Measurements from ENCODE around the gene DHDDS.
"Not testable (repeated sequence)": the region's sequence is repeated elsewhere in the genome, so short reads cannot be mapped to it uniquely, and the experiment has no call there.

Gene DHDDS

GRCh38 chr1:26431979-26432695, at the start of gene DHDDS:
TSS of gene DHDDS (plus strand) at chr1:26432321. CDS start at chr1:26432946, 625 bp downstream.
- peak; percentile 100 for DNase-seq (ENCODE audit: low read depth)
- Histone ChIP-seq H3K27me3 (replicated peaks; ENCODE audit: control insufficient read depth, insufficient read depth, low read length) (no peaks in the 10 kb centered on the region), H3K9me3 (ENCODE audit: control insufficient read depth, low read length) (no peaks in the 10 kb centered on the region), H3K36me3 (ENCODE audit: control insufficient read depth, insufficient read depth, low read length, severe bottlenecking) (peaks cover 20% of the 10 kb centered on the region), H3K9ac (ENCODE audit: low read length) (peak within 1 kb of the TSS; percentile 94), H3K4me3 (ENCODE audit: low read length) (peak within 1 kb of the TSS; percentile 98), H3K4me1 (ENCODE audit: control insufficient read depth, insufficient read depth, low read length) (peaks cover 44% of the 10 kb centered on the region)

GRCh38 chr1:26384076-26384475, 48.0 kb upstream of the DHDDS start:
- Histone ChIP-seq H3K4me3 (ENCODE audit: low read length) (no peak overlapping the region), H3K9ac (ENCODE audit: low read length) (no peak overlapping the region), H3K36me3 (ENCODE audit: control insufficient read depth, insufficient read depth, low read length, severe bottlenecking) (no peaks in the 10 kb centered on the region), H3K4me1 (ENCODE audit: control insufficient read depth, insufficient read depth, low read length) (peaks cover 11% of the 10 kb centered on the region), H3K27me3 (replicated peaks; ENCODE audit: control insufficient read depth, insufficient read depth, low read length) (no peaks in the 10 kb centered on the region), H3K9me3 (ENCODE audit: control insufficient read depth, low read length) (no peaks in the 10 kb centered on the region)
- no peak for DNase-seq (ENCODE audit: low read depth)

- not testable (repeated sequence) for H3K4me3 ChIP-seq (ENCODE audit: low read length); H3K27me3 ChIP-seq (replicated peaks; ENCODE audit: control insufficient read depth, insufficient read depth, low read length); DNase-seq (ENCODE audit: low read depth); H3K9ac ChIP-seq (ENCODE audit: low read length); H3K36me3 ChIP-seq (ENCODE audit: control insufficient read depth, insufficient read depth, low read length, severe bottlenecking); H3K9me3 ChIP-seq (ENCODE audit: control insufficient read depth, low read length)
- peaks cover 12% of the 10 kb centered on the region for H3K4me1 ChIP-seq (ENCODE audit: control insufficient read depth, insufficient read depth, low read length)
Measured at GRCh38 chr1:26385063-26385462, 47.1 kb upstream of the DHDDS start.

GRCh38 chr1:26387447-26387846, 44.7 kb upstream of the DHDDS start:
- DNase-seq (ENCODE audit: low read depth) = no peak

GRCh38 chr1:26388791-26389445, 43.2 kb upstream of the DHDDS start:
- Histone ChIP-seq H3K4me3 (ENCODE audit: low read length) (no peak overlapping the region), H3K9ac (ENCODE audit: low read length) (no peak overlapping the region), H3K36me3 (ENCODE audit: control insufficient read depth, insufficient read depth, low read length, severe bottlenecking) (no peaks in the 10 kb centered on the region), H3K4me1 (ENCODE audit: control insufficient read depth, insufficient read depth, low read length) (peaks cover 12% of the 10 kb centered on the region), H3K27me3 (replicated peaks; ENCODE audit: control insufficient read depth, insufficient read depth, low read length) (no peaks in the 10 kb centered on the region), H3K9me3 (ENCODE audit: control insufficient read depth, low read length) (no peaks in the 10 kb centered on the region)
- DNase-seq (ENCODE audit: low read depth) = no peak

More at GRCh38 chr1:26387447-26387846, 44.7 kb upstream of the DHDDS start:
- no peaks in the 10 kb centered on the region for H3K27me3 ChIP-seq (replicated peaks; ENCODE audit: control insufficient read depth, insufficient read depth, low read length)
- H3K9me3 ChIP-seq (ENCODE audit: control insufficient read depth, low read length) = no peaks in the 10 kb centered on the region
- peaks cover 12% of the 10 kb centered on the region for H3K4me1 ChIP-seq (ENCODE audit: control insufficient read depth, insufficient read depth, low read length)
- H3K9ac ChIP-seq (ENCODE audit: low read length) = no peak overlapping the region
- no peak overlapping the region for H3K4me3 ChIP-seq (ENCODE audit: low read length)
- no peaks in the 10 kb centered on the region for H3K36me3 ChIP-seq (ENCODE audit: control insufficient read depth, insufficient read depth, low read length, severe bottlenecking)

- DNase-seq (ENCODE audit: low read depth) = no peak
- H3K9ac ChIP-seq (ENCODE audit: low read length) = no peak overlapping the region
- H3K4me1 ChIP-seq (ENCODE audit: control insufficient read depth, insufficient read depth, low read length) = peaks cover 12% of the 10 kb centered on the region
- no peaks in the 10 kb centered on the region for H3K36me3 ChIP-seq (ENCODE audit: control insufficient read depth, insufficient read depth, low read length, severe bottlenecking)
- H3K4me3 ChIP-seq (ENCODE audit: low read length) = no peak overlapping the region
- H3K9me3 ChIP-seq (ENCODE audit: control insufficient read depth, low read length) = no peaks in the 10 kb centered on the region
- no peaks in the 10 kb centered on the region for H3K27me3 ChIP-seq (replicated peaks; ENCODE audit: control insufficient read depth, insufficient read depth, low read length)
Measured at GRCh38 chr1:26389604-26390247, 42.4 kb upstream of the DHDDS start.

- Histone ChIP-seq H3K36me3 (ENCODE audit: control insufficient read depth, insufficient read depth, low read length, severe bottlenecking) (no peaks in the 10 kb centered on the region), H3K27me3 (replicated peaks; ENCODE audit: control insufficient read depth, insufficient read depth, low read length) (no peaks in the 10 kb centered on the region), H3K4me3 (ENCODE audit: low read length) (no peak overlapping the region), H3K9me3 (ENCODE audit: control insufficient read depth, low read length) (no peaks in the 10 kb centered on the region), H3K4me1 (ENCODE audit: control insufficient read depth, insufficient read depth, low read length) (peaks cover 5% of the 10 kb centered on the region), H3K9ac (ENCODE audit: low read length) (no peak overlapping the region)
- DNase-seq (ENCODE audit: low read depth) = peak; percentile 56
Measured at GRCh38 chr1:26391450-26391849, 40.7 kb upstream of the DHDDS start.

GRCh38 chr1:26395754-26396153, 36.4 kb upstream of the DHDDS start:
- Histone ChIP-seq H3K27me3 (replicated peaks; ENCODE audit: control insufficient read depth, insufficient read depth, low read length) (no peaks in the 10 kb centered on the region), H3K36me3 (ENCODE audit: control insufficient read depth, insufficient read depth, low read length, severe bottlenecking) (no peaks in the 10 kb centered on the region)

GRCh38 chr1:26399034-26399433, 33.1 kb upstream of the DHDDS start:
- Histone ChIP-seq H3K9me3 (ENCODE audit: control insufficient read depth, low read length) (no peaks in the 10 kb centered on the region), H3K36me3 (ENCODE audit: control insufficient read depth, insufficient read depth, low read length, severe bottlenecking) (no peaks in the 10 kb centered on the region), H3K27me3 (replicated peaks; ENCODE audit: control insufficient read depth, insufficient read depth, low read length) (peaks cover 19% of the 10 kb centered on the region), H3K9ac (ENCODE audit: low read length) (no peak overlapping the region), H3K4me3 (ENCODE audit: low read length) (no peak overlapping the region), H3K4me1 (ENCODE audit: control insufficient read depth, insufficient read depth, low read length) (no peaks in the 10 kb centered on the region)
- DNase-seq (ENCODE audit: low read depth) = no peak

More at GRCh38 chr1:26395754-26396153, 36.4 kb upstream of the DHDDS start:
- no peak for DNase-seq (ENCODE audit: low read depth)
- H3K9me3 ChIP-seq (ENCODE audit: control insufficient read depth, low read length) = no peaks in the 10 kb centered on the region
- no peak overlapping the region for H3K4me3 ChIP-seq (ENCODE audit: low read length)
- H3K4me1 ChIP-seq (ENCODE audit: control insufficient read depth, insufficient read depth, low read length) = no peaks in the 10 kb centered on the region
- no peak overlapping the region for H3K9ac ChIP-seq (ENCODE audit: low read length)

GRCh38 chr1:26401891-26402290, 30.2 kb upstream of the DHDDS start:
- DNase-seq (ENCODE audit: low read depth) = no peak
- Histone ChIP-seq H3K9me3 (ENCODE audit: control insufficient read depth, low read length) (no peaks in the 10 kb centered on the region), H3K27me3 (replicated peaks; ENCODE audit: control insufficient read depth, insufficient read depth, low read length) (peaks cover 26% of the 10 kb centered on the region), H3K36me3 (ENCODE audit: control insufficient read depth, insufficient read depth, low read length, severe bottlenecking) (no peaks in the 10 kb centered on the region), H3K4me1 (ENCODE audit: control insufficient read depth, insufficient read depth, low read length) (no peaks in the 10 kb centered on the region), H3K9ac (ENCODE audit: low read length) (no peak overlapping the region), H3K4me3 (ENCODE audit: low read length) (no peak overlapping the region)

GRCh38 chr1:26403656-26404055, 28.5 kb upstream of the DHDDS start:
- H3K4me3 ChIP-seq (ENCODE audit: low read length) = no peak overlapping the region
- DNase-seq (ENCODE audit: low read depth) = no peak
- no peak overlapping the region for H3K9ac ChIP-seq (ENCODE audit: low read length)
- H3K36me3 ChIP-seq (ENCODE audit: control insufficient read depth, insufficient read depth, low read length, severe bottlenecking) = no peaks in the 10 kb centered on the region
- no peaks in the 10 kb centered on the region for H3K4me1 ChIP-seq (ENCODE audit: control insufficient read depth, insufficient read depth, low read length)
- H3K27me3 ChIP-seq (replicated peaks; ENCODE audit: control insufficient read depth, insufficient read depth, low read length) = peaks cover 26% of the 10 kb centered on the region
- no peaks in the 10 kb centered on the region for H3K9me3 ChIP-seq (ENCODE audit: control insufficient read depth, low read length)

Data from adipocyte (in vitro differentiated cells).